Trophoblast cell (in vitro differentiated cells and primary cell): ENCODE measurements around the gene MCM6.

Experiments used
- DNase-seq, 2 donors: peaks; one replicate each; pipeline ENCODE4 v3.0.0-alpha.2; 2016
- H2AFZ ChIP-seq: 2 replicates; pipeline ENCODE4 v1.6.1; 2013; ENCODE audit warnings: low read length, moderate library complexity, mild to moderate bottlenecking; ENCODE audit not compliant: insufficient read depth, poor library complexity
- H2AK5ac ChIP-seq: 2 replicates; pipeline ENCODE4 v1.6.1; 2013; ENCODE audit warnings: mild to moderate bottlenecking, low read length
- H2BK120ac ChIP-seq: 2 replicates; pipeline ENCODE4 v1.6.1; 2013; ENCODE audit warnings: low read length, mild to moderate bottlenecking, moderate library complexity; ENCODE audit not compliant: insufficient read depth, poor library complexity
- H2BK12ac ChIP-seq: 2 replicates; pipeline ENCODE4 v1.6.1; 2013; ENCODE audit warnings: mild to moderate bottlenecking, low read length, moderate library complexity
- H2BK5ac ChIP-seq: 2 replicates; pipeline ENCODE4 v1.6.1; 2013; ENCODE audit warnings: low read length, low read depth, moderate library complexity, mild to moderate bottlenecking; ENCODE audit not compliant: poor library complexity
- H3K14ac ChIP-seq: 2 replicates; pipeline ENCODE4 v1.6.1; 2013; ENCODE audit warnings: mild to moderate bottlenecking, low read length
- H3K18ac ChIP-seq: 2 replicates; pipeline ENCODE4 v1.6.1; 2013; ENCODE audit warnings: mild to moderate bottlenecking, low read length
- H3K23ac ChIP-seq: 2 replicates; pipeline ENCODE4 v1.6.1; 2013; ENCODE audit warnings: low read length
- H3K27ac ChIP-seq: 2 replicates; pipeline ENCODE4 v1.5.1; 2013; ENCODE audit warnings: low read depth, mild to moderate bottlenecking, inconsistent platforms, low read length, moderate library complexity
- H3K27me3 ChIP-seq: 2 replicates; pipeline ENCODE4 v1.6.1; 2013; ENCODE audit warnings: inconsistent platforms, mild to moderate bottlenecking, low read length, moderate library complexity; ENCODE audit not compliant: insufficient read depth
- H3K36me3 ChIP-seq, 2 experiments: 1 replicate in 1 of 2; 2 replicates in 1 of 2; pipeline ENCODE4 v1.6.1; 2013; ENCODE audit warnings: low read length in 2 of 2, mild to moderate bottlenecking in 2 of 2, moderate library complexity in 1 of 2; ENCODE audit not compliant: insufficient read depth in 2 of 2, control insufficient read depth in 1 of 2
- H3K4ac ChIP-seq: 2 replicates; pipeline ENCODE4 v1.6.1; 2013; ENCODE audit warnings: low read depth, mild to moderate bottlenecking, low read length, moderate library complexity
- H3K4me1 ChIP-seq, 2 experiments: 1 replicate in 1 of 2; 2 replicates in 1 of 2; pipeline ENCODE4 v1.6.1; 2013; ENCODE audit warnings: low read length in 2 of 2, mild to moderate bottlenecking in 2 of 2, moderate library complexity in 1 of 2; ENCODE audit not compliant: insufficient read depth in 2 of 2, control insufficient read depth in 1 of 2
- H3K4me2 ChIP-seq: 2 replicates; pipeline ENCODE4 v1.6.1; 2013; ENCODE audit warnings: inconsistent platforms, mild to moderate bottlenecking, low read length, moderate library complexity
- H3K4me3 ChIP-seq: 2 replicates; pipeline ENCODE4 v1.5.1; 2013; ENCODE audit warnings: mild to moderate bottlenecking, low read depth, low read length, inconsistent platforms
- H3K79me1 ChIP-seq: one replicate; pipeline ENCODE4 v1.6.1; 2013; ENCODE audit warnings: low read length
- H3K79me2 ChIP-seq: 2 replicates; pipeline ENCODE4 v1.6.1; 2013; ENCODE audit warnings: low read length, mild to moderate bottlenecking; ENCODE audit not compliant: control insufficient read depth, insufficient read depth, poor library complexity
- H3K9ac ChIP-seq: 2 replicates; pipeline ENCODE4 v1.6.1; 2013; ENCODE audit warnings: mild to moderate bottlenecking, low read length
- H3K9me3 ChIP-seq: 2 replicates; pipeline ENCODE4 v1.6.1; 2013; ENCODE audit warnings: low read depth, mild to moderate bottlenecking, control low read depth, inconsistent platforms, low read length; ENCODE audit not compliant: insufficient read depth
- H4K12ac ChIP-seq: 2 replicates; pipeline ENCODE4 v1.6.1; 2013; ENCODE audit warnings: low read depth, mild to moderate bottlenecking, low read length, moderate library complexity
- H4K8ac ChIP-seq: 2 replicates; pipeline ENCODE4 v1.6.1; 2013; ENCODE audit warnings: low read depth, mild to moderate bottlenecking, low read length, moderate library complexity
- H4K91ac ChIP-seq: one replicate; pipeline ENCODE4 v1.6.1; 2013; ENCODE audit warnings: low read depth, mild to moderate bottlenecking, low read length, moderate library complexity
- WGBS: extraction: QIAGEN DNeasy Blood & Tissue Kit; methylation state at CpG from one replicate; pipeline ENCODE4 v1.1.7; 2013; ENCODE audit warnings: missing lambda C conversion rate; ENCODE audit not compliant: insufficient read length, insufficient coverage; ENCODE audit errors: extremely low coverage; 5-methylcytosine and 5-hydroxymethylcytosine counted together

MCM6 gene

GRCh38 chr2:135853401-135853800 is 22.8 kb downstream of the MCM6 start:
- Histone ChIP-seq H3K79me2 (no peaks in the 10 kb centered on the region), H3K4me3 (no peak overlapping the region), H3K23ac (no peak overlapping the region), H3K4me2 (no peak overlapping the region), H3K4me1 (no peaks in the 10 kb centered on the region), H4K91ac (no peak overlapping the region), H2AK5ac (no peak overlapping the region), H3K4ac (no peak overlapping the region), H4K12ac (no peak overlapping the region), H3K36me3 (peaks cover 20 to 24% of the 10 kb centered on the region in 2 experiments), H3K27ac (no peak overlapping the region), H2BK120ac (no peak overlapping the region), H3K79me1 (no peaks in the 10 kb centered on the region), H2AFZ (no peak overlapping the region), H4K8ac (no peak overlapping the region), H3K27me3 (no peaks in the 10 kb centered on the region), H3K9me3 (no peaks in the 10 kb centered on the region), H2BK5ac (no peak overlapping the region), H2BK12ac (no peak overlapping the region), H3K14ac (no peak overlapping the region), H3K18ac (no peak overlapping the region), H3K9ac (no peak overlapping the region)
- DNase-seq: no peak

- no peak overlapping the region for H3K18ac ChIP-seq
- no peaks in the 10 kb centered on the region for H3K4me1 ChIP-seq
- H4K91ac ChIP-seq: no peak overlapping the region
- no peak overlapping the region for H2BK120ac ChIP-seq
- H3K4ac ChIP-seq: no peak overlapping the region
- H3K79me2 ChIP-seq: no peaks in the 10 kb centered on the region
- H3K27me3 ChIP-seq: no peaks in the 10 kb centered on the region
- no peaks in the 10 kb centered on the region for H3K9me3 ChIP-seq
- H3K23ac ChIP-seq: no peak overlapping the region
- no peak overlapping the region for H3K9ac ChIP-seq
- peaks cover 17 to 21% of the 10 kb centered on the region in 2 experiments for H3K36me3 ChIP-seq
- H2BK5ac ChIP-seq: no peak overlapping the region
- H3K79me1 ChIP-seq: no peaks in the 10 kb centered on the region
- no peak overlapping the region for H3K27ac ChIP-seq
- H4K8ac ChIP-seq: no peak overlapping the region
- H4K12ac ChIP-seq: no peak overlapping the region
- H2BK12ac ChIP-seq: no peak overlapping the region
- H3K4me2 ChIP-seq: no peak overlapping the region
- DNase-seq: no peak
- no peak overlapping the region for H3K14ac ChIP-seq
- H2AFZ ChIP-seq: no peak overlapping the region
- no peak overlapping the region for H2AK5ac ChIP-seq
- H3K4me3 ChIP-seq: no peak overlapping the region
Observed at GRCh38 chr2:135851858-135852257, 24.4 kb downstream of the MCM6 start.

- Histone ChIP-seq H3K27ac (no peak overlapping the region), H3K18ac (no peak overlapping the region), H3K27me3 (no peaks in the 10 kb centered on the region), H3K36me3 (peaks cover 17 to 24% of the 10 kb centered on the region in 2 experiments), H3K4me3 (no peak overlapping the region), H2AFZ (no peak overlapping the region), H3K14ac (no peak overlapping the region), H3K79me2 (no peaks in the 10 kb centered on the region), H2BK5ac (no peak overlapping the region), H3K9ac (no peak overlapping the region), H2BK120ac (no peak overlapping the region), H4K91ac (no peak overlapping the region), H3K23ac (no peak overlapping the region), H3K79me1 (no peaks in the 10 kb centered on the region), H4K8ac (no peak overlapping the region), H4K12ac (no peak overlapping the region), H3K9me3 (no peaks in the 10 kb centered on the region), H2AK5ac (no peak overlapping the region), H3K4me1 (no peaks in the 10 kb centered on the region), H2BK12ac (no peak overlapping the region), H3K4ac (no peak overlapping the region), H3K4me2 (no peak overlapping the region)
- WGBS: no CpG with 5 or more reads among the region's 17 CpGs
- DNase-seq: no peak
Observed at GRCh38 chr2:135850892-135851668, 25.2 kb downstream of the MCM6 start.

- Histone ChIP-seq H2AFZ (no peak overlapping the region), H2BK5ac (no peak overlapping the region), H3K79me1 (no peaks in the 10 kb centered on the region), H3K4me1 (no peaks in the 10 kb centered on the region), H3K27me3 (no peaks in the 10 kb centered on the region), H3K18ac (no peak overlapping the region), H3K4me2 (no peak overlapping the region), H4K8ac (no peak overlapping the region), H4K91ac (no peak overlapping the region), H3K23ac (no peak overlapping the region), H2BK12ac (no peak overlapping the region), H4K12ac (no peak overlapping the region), H3K9me3 (no peaks in the 10 kb centered on the region), H3K14ac (no peak overlapping the region), H3K4me3 (no peak overlapping the region), H3K4ac (no peak overlapping the region), H3K79me2 (no peaks in the 10 kb centered on the region), H3K9ac (no peak overlapping the region), H2BK120ac (no peak overlapping the region), H2AK5ac (no peak overlapping the region), H3K27ac (no peak overlapping the region), H3K36me3 (peaks cover 7 to 22% of the 10 kb centered on the region in 2 experiments)
- DNase-seq: no peak
- WGBS: no CpG with 5 or more reads among the region's 3 CpGs
Observed at GRCh38 chr2:135849087-135849486, 27.2 kb downstream of the MCM6 start.
